Panc1 (cell line): ENCODE results near the gene TTLL11.

ENCODE experiments used
- POLR2AphosphoS5 ChIP-seq: IDR thresholded peaks from 2 replicates; pipeline ENCODE4 v1.6.1; 2012; ENCODE audit warnings: mild to moderate bottlenecking, low read depth, low read length, moderate library complexity
- SIN3A ChIP-seq: IDR thresholded peaks from 2 replicates; pipeline ENCODE4 v1.6.1; 2012; ENCODE audit warnings: low read depth, mild to moderate bottlenecking, low read length, moderate library complexity, borderline replicate concordance; ENCODE audit not compliant: insufficient read depth
- TF ChIP-seq, protein P1 (sequence below): fragments of 450-650 bp; IDR thresholded peaks from 2 replicates; pipeline ENCODE4 v1.5.1; 2017; ENCODE audit warnings: mild to moderate bottlenecking
- TF ChIP-seq, protein P2 (sequence below), 2 experiments: IDR thresholded peaks; 2 replicates each; pipeline ENCODE4 v1.6.1; 2011 to 2012; ENCODE audit warnings: low read depth in 2 of 2, control low read depth in 1 of 2, low read length in 1 of 2, mild to moderate bottlenecking in 1 of 2, moderate library complexity in 1 of 2; ENCODE audit not compliant: insufficient read depth in 1 of 2

DNA sequence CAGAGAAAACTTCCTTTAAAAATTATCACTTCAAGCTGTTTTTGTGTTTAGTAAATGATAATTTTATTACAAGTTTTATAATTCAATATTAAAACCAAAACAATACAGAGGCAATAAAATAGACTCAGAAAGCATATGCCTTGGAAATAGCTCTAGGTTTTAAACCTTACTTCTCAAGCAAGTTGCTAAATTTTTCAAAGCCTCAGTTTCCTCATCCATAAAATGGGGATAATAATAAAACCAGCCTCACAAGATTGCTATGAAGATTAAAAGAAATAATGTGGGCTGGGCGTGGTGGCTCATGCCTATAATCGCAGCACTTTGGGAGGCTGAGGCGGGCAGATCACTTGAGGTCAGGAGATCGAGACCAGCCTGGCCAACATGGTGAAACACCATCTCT, 62.8 kb downstream of the TTLL11 start:
- TF ChIP-seq, protein P1, sequence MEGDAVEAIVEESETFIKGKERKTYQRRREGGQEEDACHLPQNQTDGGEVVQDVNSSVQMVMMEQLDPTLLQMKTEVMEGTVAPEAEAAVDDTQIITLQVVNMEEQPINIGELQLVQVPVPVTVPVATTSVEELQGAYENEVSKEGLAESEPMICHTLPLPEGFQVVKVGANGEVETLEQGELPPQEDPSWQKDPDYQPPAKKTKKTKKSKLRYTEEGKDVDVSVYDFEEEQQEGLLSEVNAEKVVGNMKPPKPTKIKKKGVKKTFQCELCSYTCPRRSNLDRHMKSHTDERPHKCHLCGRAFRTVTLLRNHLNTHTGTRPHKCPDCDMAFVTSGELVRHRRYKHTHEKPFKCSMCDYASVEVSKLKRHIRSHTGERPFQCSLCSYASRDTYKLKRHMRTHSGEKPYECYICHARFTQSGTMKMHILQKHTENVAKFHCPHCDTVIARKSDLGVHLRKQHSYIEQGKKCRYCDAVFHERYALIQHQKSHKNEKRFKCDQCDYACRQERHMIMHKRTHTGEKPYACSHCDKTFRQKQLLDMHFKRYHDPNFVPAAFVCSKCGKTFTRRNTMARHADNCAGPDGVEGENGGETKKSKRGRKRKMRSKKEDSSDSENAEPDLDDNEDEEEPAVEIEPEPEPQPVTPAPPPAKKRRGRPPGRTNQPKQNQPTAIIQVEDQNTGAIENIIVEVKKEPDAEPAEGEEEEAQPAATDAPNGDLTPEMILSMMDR: no peak
- TF ChIP-seq SIN3A: no peak
- TF ChIP-seq, protein P2, sequence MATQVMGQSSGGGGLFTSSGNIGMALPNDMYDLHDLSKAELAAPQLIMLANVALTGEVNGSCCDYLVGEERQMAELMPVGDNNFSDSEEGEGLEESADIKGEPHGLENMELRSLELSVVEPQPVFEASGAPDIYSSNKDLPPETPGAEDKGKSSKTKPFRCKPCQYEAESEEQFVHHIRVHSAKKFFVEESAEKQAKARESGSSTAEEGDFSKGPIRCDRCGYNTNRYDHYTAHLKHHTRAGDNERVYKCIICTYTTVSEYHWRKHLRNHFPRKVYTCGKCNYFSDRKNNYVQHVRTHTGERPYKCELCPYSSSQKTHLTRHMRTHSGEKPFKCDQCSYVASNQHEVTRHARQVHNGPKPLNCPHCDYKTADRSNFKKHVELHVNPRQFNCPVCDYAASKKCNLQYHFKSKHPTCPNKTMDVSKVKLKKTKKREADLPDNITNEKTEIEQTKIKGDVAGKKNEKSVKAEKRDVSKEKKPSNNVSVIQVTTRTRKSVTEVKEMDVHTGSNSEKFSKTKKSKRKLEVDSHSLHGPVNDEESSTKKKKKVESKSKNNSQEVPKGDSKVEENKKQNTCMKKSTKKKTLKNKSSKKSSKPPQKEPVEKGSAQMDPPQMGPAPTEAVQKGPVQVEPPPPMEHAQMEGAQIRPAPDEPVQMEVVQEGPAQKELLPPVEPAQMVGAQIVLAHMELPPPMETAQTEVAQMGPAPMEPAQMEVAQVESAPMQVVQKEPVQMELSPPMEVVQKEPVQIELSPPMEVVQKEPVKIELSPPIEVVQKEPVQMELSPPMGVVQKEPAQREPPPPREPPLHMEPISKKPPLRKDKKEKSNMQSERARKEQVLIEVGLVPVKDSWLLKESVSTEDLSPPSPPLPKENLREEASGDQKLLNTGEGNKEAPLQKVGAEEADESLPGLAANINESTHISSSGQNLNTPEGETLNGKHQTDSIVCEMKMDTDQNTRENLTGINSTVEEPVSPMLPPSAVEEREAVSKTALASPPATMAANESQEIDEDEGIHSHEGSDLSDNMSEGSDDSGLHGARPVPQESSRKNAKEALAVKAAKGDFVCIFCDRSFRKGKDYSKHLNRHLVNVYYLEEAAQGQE (IDR thresholded peaks at IDR 0.05; ENCODE audit: insufficient read depth in 1 of 2, low read depth in 2 of 2, low read length in 1 of 2): no peak
- no peak for TF ChIP-seq POLR2AphosphoS5
